Measurements from ENCODE around the gene DOCK4. TPM values are rescaled to one million over a fixed set of nuclear protein-coding genes. Genes with fewer than 3 reads are reported as not detected.

The DOCK4 gene
- total and polyA plus RNA-seq, 7 donors, result 3.0 to 28.5 (median 14.1) TPM

- TF ChIP-seq, protein P1, sequence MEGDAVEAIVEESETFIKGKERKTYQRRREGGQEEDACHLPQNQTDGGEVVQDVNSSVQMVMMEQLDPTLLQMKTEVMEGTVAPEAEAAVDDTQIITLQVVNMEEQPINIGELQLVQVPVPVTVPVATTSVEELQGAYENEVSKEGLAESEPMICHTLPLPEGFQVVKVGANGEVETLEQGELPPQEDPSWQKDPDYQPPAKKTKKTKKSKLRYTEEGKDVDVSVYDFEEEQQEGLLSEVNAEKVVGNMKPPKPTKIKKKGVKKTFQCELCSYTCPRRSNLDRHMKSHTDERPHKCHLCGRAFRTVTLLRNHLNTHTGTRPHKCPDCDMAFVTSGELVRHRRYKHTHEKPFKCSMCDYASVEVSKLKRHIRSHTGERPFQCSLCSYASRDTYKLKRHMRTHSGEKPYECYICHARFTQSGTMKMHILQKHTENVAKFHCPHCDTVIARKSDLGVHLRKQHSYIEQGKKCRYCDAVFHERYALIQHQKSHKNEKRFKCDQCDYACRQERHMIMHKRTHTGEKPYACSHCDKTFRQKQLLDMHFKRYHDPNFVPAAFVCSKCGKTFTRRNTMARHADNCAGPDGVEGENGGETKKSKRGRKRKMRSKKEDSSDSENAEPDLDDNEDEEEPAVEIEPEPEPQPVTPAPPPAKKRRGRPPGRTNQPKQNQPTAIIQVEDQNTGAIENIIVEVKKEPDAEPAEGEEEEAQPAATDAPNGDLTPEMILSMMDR (IDR thresholded peaks at IDR 0.05), result no peak
- TF ChIP-seq POLR2A (IDR thresholded peaks at IDR 0.05), result no peak
- 89% methylated on average over 2 of the region's 2 CpGs for WGBS, 2 donors
- Histone ChIP-seq H3K4me3 (no peak overlapping the region), H3K27me3 (no peaks in the 10 kb centered on the region), H3K4me1 (peaks cover 0 to 17% (median 7%) of the 10 kb centered on the region in 4 donors), H3K27ac (no peak overlapping the region), H3K36me3 (no peaks in the 10 kb centered on the region), H3K9me3 (peaks cover 0 to 2% (median 0%) of the 10 kb centered on the region in 4 donors)
- DNase-seq, result no peak
- intact Hi-C loops (cut with DNase I), result no loop called here
These were observed 158.8 kb downstream of the DOCK4 start for GRCh38 chr7:112047421-112047820.

DNA sequence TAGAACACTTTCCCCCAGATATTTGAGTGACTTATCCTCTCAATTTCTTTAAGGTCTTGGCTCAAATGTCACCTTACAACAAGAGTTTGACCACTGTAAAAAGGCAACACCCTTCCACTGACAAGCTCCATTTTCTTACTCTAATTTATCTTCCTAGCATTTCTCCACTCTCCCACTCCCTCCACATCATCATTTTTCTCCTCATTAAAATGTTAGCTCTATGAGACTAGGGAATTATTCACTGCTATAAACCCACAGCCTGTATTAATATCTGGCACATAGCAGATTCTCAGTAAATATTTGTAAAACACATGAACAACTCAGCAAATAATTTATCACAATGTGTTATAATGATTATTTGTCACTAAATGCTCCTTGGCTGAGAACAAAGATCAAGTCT, 161.0 kb downstream of the DOCK4 start:
- H3K4me1 ChIP-seq, result peaks cover 0 to 8% (median 4%) of the 10 kb centered on the region in 4 donors
- TF ChIP-seq EP300 (IDR thresholded peaks at IDR 0.05), result no peak
- TF ChIP-seq POLR2A (IDR thresholded peaks at IDR 0.05), result no peak
- TF ChIP-seq POLR2AphosphoS5 (IDR thresholded peaks at IDR 0.05), result no peak
- TF ChIP-seq, protein P1 (IDR thresholded peaks at IDR 0.05), result no peak
- H3K36me3 ChIP-seq, result no peaks in the 10 kb centered on the region
- intact Hi-C loops (cut with DNase I), result no loop called here
- H3K4me3 ChIP-seq, result no peak overlapping the region
- peaks cover 0 to 2% (median 0%) of the 10 kb centered on the region in 4 donors for H3K9me3 ChIP-seq
- no peaks in the 10 kb centered on the region for H3K27me3 ChIP-seq
- DNase-seq, result no peak
- no peak overlapping the region for H3K27ac ChIP-seq

GRCh38 chr7:112042631-112043030, 163.6 kb downstream of the DOCK4 start:
- Histone ChIP-seq H3K4me3 (no peak overlapping the region), H3K27ac (no peak overlapping the region), H3K4me1 (no peaks in the 10 kb centered on the region), H3K27me3 (no peaks in the 10 kb centered on the region), H3K9me3 (peaks cover 0 to under 1% (median 0%) of the 10 kb centered on the region in 4 donors), H3K36me3 (no peaks in the 10 kb centered on the region)
- 92 to 95% methylated on average over 8 of the region's 8 CpGs for WGBS, 2 donors
- no peak for DNase-seq
- intact Hi-C loops (cut with DNase I), result no loop called here
- TF ChIP-seq EP300 (IDR thresholded peaks at IDR 0.05), result no peak
- TF ChIP-seq, protein P1 (IDR thresholded peaks at IDR 0.05), result no peak
- TF ChIP-seq POLR2AphosphoS5 (IDR thresholded peaks at IDR 0.05), result no peak
- no peak for TF ChIP-seq POLR2A (IDR thresholded peaks at IDR 0.05)

GRCh38 chr7:112038353-112038752, 167.8 kb downstream of the DOCK4 start:
- H3K36me3 ChIP-seq, result no peaks in the 10 kb centered on the region
- 90 to 98% methylated on average over 1 of the region's 1 CpG for WGBS, 2 donors
- H3K4me1 ChIP-seq, result no peaks in the 10 kb centered on the region
- TF ChIP-seq POLR2AphosphoS5 (IDR thresholded peaks at IDR 0.05), result no peak
- no peak for TF ChIP-seq EP300 (IDR thresholded peaks at IDR 0.05)
- TF ChIP-seq, protein P1 (IDR thresholded peaks at IDR 0.05), result no peak
- no peak for TF ChIP-seq POLR2A (IDR thresholded peaks at IDR 0.05)
- DNase-seq, result no peak
- H3K4me3 ChIP-seq, result no peak overlapping the region
- no peak overlapping the region for H3K27ac ChIP-seq
- intact Hi-C loops (cut with DNase I), result no loop called here
- no peaks in the 10 kb centered on the region for H3K9me3 ChIP-seq
- H3K27me3 ChIP-seq, result no peaks in the 10 kb centered on the region

DNA sequence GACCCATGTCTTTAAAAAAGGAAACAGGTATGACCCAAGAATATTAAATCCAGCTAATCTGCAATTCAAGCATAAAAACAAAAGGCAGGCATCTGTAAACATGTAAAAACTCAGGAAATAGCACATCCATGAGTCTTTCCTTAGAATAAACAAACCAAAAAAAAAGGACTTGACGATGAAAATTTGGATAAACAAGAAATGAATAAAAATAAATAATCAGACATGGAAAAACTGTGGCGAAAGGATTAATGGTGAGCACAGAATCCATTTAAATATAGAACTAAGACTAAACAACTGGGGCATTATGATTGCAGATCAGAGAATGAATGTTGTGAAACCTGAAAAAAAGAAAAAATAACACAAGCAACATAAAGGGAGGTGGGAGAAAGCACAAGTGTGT, 170.1 kb downstream of the DOCK4 start:
- H3K9me3 ChIP-seq, result no peaks in the 10 kb centered on the region
- H3K36me3 ChIP-seq, result no peaks in the 10 kb centered on the region
- 75 to 79% methylated on average over 2 of the region's 2 CpGs for WGBS, 2 donors
- H3K4me3 ChIP-seq, result no peak overlapping the region
- H3K27ac ChIP-seq, result no peak overlapping the region
- no peaks in the 10 kb centered on the region for H3K27me3 ChIP-seq
- no peak for DNase-seq
- TF ChIP-seq POLR2AphosphoS5 (IDR thresholded peaks at IDR 0.05) (no peak), EP300 (IDR thresholded peaks at IDR 0.05) (no peak), POLR2A (IDR thresholded peaks at IDR 0.05) (no peak)
- TF ChIP-seq, protein P1 (IDR thresholded peaks at IDR 0.05), result no peak
- H3K4me1 ChIP-seq, result no peaks in the 10 kb centered on the region
- intact Hi-C loops (cut with DNase I), result no loop called here
